ENCODE measurements around the gene BOD1L1.

BOD1L1 gene

DNA sequence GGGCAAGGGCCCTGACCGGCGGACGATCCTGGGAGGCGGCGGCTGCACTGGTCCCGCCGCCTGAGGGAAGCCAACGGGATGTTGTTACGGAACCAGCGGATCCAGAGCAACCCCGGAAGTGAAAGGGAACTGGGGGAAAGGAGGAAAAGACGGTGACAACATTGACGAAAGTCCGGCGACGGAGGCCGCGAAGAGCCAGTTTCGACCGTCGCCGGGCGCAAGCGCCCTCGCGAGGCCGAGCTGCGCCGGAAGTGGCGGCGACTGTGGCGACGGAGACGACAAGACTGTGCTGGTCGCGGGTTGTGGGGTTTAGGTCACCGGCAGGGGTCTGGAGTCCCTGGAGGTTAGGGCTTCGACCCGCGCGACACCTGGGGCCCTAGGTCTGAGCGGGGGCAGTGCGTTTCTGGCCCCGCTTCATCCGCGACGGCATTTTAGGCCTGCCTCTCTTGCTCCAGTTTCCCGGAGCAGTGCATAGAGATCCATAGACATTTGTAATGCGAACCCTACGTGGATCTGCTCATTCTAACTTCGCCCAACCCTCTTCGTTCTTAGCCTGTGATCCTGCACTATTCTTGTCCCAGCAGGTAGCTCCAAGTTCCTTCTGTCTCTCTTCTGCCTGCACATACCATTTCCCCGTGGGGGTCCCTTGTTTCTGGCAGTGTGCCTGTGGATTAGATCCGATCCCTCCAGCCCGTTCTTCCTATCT, at the start of gene BOD1L1:
BOD1L1 (minus strand) TSS at position 120 of the 706 bp plus-strand sequence. CDS start 138 bp downstream, outside the sequence.
- peak; percentile 81 for DNase-seq

DNA sequence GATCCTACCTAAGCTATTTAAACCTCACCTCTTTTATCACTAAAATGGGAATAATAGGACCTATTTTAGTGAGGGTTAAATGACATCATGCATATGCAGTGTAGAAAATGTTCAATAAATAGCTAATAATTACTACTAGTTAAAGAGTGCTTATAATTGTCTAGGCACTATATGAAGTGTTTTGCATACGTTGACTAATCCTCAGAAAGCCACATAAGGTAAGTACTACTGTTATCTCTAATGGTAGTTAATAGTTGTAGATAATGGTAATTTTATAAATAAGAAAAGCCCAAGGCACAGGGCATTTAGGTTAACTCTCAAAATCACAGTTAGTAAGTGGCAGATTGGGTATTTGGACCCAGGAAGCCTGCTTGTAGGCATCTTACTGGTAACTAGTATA, 47.4 kb upstream of the BOD1L1 start:
- no peak for DNase-seq

DNA sequence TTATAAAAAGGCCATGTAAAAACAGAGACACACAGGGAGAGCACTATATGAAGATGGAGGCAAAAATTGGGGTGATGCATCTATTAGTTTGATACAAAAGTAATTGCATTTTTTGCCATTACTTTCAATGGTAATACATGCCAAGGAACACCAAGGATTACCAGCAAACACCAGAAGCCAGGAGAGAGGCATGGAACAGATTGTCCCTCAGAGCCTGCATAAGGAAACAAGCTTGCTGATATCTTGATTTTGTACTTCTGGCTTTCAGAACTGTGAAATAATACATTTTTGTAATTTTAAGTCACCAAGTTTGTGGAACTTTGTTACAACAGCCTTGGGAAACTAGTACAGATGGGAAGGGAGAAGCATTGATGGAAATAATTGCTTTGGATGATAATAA, 45.6 kb upstream of the BOD1L1 start:
- no peak for DNase-seq

DNA sequence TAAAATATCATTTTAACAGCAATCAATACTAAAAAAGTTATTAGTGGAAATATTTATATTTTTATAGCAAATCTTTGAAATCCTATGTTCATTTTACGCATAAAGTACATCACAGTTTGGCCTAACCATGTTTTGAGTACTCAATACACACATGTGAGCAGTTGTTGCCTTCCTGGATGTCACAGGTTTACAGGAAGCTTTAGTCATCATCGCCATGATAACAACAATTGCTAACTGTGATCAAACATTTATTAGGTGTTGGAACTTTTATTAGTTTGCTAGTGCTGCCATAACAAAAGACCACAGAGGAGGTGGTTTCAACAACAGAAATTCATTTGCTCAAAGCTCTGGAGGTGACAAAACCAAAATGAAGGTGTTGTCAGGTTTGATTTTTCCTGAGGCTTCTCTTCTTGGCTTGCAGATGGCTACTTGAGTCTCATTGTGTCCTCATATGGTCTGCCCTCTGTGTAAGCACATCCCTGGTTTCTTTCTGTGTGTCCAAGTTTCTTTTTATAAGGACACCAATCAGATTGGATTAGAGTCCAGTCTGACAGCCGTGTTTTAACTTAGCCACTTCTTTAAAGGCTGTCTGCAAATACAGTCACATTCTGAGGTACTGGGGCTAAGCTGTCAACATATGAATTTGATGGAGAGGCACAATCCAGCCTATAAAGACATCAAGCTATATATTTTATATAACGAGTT, 43.1 kb upstream of the BOD1L1 start:
- no peak for DNase-seq

DNA sequence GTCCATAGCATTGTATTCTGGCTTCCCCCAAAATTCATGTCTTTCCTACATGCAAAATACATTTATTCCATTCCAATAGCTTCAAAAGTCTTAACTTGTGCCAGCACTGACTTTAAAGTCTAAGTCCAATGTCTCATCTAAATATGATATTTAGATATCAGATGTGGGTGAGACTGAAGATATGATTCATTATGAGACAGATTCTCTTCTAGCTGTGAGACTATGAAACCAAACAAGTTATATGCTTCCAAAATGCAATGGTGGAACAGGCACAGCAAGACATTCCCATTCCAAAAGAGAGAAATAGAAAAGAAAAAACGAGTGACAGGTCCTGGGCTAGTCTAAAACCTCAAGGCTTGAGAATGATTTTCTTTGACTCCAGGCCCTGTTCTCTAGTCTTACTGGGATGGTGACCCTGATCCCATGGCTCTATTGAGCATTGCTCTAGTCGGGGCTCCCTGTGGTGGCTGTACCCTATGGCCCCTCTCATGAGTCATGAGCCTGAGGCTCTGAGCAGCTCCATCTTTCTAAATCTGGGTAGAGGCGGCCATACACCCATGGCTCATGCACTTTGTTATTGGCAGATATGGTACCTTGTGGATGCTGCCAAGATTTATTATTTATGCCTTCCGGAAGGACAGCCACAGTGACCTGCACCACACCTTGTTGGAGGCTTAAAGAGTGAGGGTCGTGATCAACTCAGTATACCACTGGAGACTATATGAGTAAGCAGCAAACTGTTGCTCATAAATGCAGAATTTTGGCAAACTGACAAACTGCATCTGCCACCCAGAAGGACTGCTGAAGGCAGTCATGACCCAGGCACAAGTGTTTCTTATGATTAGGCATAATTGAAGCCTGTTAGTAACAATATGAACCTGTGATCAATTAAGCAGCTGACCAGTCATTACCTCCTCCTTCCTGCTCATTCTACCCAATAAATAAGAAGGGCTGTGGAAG, 38.5 kb upstream of the BOD1L1 start:
- DNase-seq, result no peak

DNA sequence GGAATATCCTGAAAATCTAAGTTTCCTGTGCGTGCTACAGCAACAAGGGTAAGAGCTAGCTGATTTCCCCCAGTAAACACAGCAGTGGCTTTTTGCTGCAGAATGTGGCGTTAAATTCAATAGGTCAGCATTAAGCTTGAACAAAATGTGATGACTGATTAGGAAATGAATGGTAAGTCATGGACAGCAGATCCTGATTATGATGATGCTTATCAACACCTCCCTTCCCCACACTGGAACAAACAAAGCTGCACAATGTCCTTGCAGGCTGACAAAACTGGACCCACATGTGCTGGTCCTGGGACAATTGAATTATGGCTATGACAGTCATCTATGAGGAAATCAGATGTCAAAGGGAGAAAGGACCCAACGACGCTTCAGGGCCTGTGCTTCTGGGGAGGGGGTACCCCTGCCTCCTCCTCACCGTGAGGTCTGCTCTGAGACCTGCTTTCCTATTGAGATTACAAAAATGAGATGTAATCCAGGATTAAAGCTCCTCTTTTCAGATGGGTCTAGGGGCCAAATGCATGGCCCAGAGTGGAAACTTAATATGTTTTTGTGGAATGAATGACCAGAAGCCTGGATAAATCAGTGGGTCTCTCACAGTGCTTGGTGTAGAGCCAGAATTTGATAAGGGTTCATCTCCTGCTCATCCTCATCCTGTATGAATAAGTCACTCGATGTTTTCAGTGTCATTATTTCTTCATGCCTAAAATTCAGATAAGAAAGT, 32.0 kb upstream of the BOD1L1 start:
- no peak for DNase-seq

DNA sequence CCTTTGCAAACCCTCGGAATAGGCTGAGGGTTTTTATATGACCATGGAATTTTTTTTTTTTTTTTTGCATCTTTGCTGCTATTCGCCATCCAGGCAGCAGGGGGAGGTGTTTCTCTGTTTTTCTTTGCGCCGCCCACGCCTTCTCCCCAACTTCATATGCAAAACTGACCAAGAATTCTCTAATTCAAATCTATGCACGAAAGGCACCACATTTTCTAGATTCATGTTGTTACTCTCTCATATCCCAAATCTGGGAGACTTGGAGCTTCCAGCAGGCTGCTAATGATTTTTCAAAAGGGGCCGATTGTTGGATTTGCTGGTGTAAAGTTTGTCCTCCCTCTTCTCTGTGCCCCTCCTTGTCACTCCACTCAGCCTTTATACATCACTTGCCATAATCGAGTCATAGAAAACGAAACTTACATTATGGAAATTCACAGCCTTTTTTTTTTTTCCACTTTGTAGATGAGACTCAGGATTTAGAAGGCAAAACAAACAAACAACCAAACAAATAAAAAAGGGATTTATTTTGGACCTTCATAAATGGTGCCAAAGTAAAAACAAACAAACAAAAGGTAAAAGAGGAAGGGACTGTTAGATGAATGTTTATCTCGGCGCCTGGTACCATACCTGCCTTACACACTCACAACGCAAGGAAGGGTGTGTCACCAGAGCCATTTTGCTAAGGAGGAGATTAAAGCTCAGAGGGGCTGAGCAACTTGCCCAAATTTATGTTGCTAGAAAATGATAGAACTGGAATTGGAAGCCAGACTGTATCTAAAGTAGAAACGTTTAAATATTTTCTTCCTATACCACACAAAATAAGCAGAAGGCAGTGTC, 29.3 kb upstream of the BOD1L1 start:
- DNase-seq, result peak; percentile 65

DNA sequence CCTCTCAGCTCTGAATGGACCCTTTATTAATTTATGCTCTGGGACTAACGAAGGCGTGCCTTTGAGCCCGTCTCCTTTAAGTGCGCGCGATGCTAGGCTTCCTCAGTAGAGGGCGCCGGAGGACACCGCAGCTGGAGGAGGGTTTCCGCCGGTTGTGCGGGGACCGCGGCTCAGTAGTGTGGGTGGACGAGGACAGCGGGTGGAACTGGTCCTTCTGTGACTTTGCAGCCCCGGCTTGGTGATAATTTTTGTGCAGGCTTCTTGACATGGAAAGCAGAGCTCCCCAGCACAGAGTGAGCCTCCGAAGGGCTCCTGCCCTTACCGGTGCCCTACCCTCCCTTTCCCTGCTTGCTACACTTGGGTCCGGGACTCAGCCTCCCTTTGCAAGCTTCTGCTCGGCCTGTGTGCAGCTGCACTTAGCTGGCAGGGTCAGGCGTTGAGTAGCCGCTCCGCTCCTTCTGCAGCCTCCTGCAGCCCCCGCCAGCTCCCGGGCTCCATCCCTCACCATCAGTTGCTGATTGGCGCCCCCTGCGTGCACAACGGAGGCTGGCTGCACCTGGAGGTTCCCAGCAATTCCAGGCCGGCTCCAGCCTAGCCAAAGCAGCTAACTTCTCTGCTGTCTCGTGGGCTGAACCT, 26.8 kb upstream of the BOD1L1 start:
- peak; percentile 81 for DNase-seq

DNA sequence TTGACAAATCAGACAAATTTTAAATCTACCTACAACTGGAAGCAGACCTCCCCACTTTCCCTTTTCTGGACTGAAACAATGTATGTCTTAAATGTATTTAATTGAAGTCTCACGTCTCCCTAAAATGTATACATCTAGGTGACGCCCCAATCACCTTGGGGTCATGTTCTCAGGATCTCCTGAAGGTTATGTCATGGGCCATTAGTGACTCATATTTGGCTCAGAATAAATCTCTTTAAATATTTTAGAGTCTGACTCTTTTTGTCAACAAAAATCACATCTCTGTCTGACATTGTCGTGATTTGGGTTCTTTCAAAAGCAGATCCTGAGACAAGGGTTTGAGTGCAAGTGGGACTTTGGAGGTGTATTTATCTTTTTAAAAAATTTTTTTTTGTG, 26.2 kb upstream of the BOD1L1 start:
- DNase-seq, result no peak

DNA sequence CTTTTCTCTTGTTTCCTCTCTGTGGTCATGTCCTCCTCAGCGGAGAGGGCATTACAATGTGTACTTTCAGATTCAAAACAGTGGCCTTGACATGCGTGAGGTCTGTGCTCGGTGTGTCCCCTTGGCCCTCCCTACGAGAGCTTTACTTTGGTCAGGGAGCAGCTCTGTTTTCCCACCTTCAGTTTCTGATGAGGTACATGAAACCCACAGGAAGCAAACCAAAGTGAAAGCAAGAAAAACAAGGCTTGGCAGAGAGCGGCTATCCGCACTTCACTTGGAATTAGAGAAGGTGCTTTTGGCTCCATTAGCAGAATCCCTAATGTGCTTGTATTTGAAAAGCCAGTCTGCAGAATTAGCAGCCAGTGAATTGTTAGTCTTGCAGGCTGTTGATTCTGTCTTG, 19.5 kb upstream of the BOD1L1 start:
- no peak for DNase-seq

DNA sequence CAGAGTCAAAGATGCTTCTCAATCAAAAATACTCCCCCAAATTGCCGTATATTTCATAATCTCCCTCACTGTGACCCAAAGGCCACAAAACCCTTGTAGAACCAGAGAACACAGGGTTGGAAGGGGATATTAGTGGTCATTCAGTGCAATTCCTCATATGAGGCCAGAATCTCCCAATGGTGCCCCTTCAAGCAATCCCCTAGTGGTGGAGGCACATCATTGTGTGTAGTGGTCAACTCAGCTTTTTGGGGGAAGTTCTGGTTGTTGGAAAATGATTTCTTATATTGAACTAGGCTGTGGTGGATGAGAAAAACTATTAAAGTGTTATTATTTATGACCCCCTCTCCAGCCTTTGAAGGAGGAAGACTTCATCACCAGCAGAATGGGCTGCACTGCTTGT, 17.6 kb upstream of the BOD1L1 start:
- DNase-seq, result no peak

DNA sequence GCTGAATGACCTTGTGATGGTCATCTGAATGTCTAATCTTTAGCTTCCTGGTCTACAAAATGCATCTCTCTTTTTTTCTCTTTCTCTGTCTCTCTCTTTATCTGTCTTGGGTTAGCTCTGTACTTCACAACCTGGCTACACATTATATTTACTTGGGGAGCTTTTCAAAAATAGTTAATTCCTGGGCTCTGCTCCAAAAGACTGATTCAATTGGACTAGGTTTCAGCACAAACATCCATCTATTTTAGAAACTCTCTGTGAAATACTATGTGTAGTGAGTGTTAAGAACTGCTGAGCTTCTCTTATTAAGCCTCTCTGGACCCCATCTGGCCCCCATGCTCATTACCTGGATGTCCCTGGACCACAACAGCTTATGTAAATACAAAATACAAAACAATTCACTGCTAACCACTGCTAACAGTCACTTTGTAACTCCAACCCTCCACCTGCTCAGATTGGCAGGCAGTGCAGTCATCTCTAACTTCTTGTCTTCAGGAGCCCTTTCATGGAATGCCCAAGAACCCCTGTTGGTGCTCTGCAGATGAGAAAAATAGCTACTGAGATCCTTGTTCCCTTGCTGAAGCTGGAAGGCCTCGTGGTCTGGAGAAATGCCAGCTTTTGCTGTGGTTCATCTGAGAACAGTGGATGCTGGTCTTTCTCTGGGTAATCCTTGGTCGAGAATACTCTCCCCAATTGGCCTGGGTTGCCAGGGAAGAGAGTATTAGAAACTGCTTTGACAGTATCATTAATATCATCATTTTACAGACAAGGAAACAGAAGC, 14.8 kb upstream of the BOD1L1 start:
- no peak for DNase-seq

DNA sequence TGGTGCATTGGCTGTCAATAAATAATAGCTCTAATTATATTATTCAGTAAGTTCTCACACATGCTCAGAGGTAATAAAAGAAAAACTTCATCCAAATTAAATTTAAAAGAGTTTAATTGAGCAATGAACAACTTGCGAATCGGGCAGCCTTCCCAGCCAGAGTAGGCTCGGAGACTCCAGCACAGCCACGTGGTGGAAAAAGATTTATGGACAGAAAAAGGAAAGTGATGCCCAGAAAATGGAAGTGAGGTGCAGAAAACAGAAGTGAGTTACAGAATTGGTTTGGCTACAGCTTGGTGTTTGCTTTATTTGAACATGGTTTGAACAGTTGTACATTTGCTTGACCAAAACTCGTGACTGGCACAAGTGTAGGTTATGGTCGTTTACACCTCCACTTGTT, 13.6 kb upstream of the BOD1L1 start:
- no peak for DNase-seq

DNA sequence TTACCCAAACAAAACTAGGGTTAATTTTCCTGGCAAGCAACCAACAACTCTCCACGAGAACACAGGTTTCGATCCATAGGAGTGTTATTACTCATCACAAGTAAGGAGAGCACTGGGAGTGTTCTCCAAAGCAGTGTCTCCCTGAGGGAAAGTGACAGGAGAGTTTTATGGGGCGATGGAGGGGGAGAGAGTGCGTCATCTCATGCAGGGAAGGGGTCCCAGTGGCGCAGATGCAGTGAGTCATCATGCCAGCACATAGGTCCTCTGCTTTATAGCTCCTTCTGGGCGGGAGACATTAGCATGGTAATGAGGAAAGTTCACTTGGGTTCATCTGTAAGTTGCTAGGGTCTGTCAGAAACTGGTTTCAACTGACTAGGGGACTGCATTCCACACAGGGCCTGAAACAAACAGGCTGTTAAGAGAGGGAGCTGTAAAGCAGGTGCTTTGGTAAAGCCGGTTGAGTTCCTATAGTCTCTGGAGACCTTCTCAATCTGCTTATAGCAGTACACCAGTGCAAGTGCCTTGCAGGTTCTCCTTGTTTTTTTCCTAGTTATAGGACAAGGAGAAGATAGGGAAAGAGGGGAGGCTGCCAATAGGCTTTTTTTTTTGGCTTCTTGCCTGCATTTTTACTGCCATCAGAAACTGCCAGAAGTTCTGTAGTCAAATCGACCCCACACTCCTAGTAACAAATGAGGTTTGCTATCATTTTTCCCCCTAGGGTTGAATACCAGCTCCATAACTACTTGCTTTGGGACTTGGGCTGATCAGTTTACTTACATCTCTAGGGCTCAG, 12.8 kb upstream of the BOD1L1 start:
- no peak for DNase-seq

DNA sequence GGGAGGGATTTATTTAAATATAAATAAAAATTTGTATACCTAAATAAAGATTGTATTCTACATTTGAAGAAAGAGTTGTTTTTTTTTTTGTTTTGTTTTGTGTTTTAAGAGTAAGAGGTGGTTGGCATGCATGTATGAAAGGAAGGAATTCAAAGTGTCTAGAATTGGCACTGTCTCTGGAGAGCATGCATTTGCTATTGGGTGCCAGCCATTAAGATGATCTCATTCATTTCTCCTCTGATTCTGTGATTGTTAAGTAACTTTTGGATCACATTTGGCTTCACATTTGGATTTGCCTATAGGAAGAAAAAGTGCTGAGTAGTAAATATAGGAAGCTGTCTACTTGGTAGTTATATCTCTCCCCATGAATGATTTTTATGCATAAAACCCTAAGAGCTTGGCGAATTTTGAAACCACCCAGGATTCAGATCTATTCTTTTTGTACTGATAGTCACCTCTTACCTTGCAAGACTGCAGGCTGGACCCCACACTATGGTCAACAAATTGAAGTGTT, 7.8 kb upstream of the BOD1L1 start:
- no peak for DNase-seq

DNA sequence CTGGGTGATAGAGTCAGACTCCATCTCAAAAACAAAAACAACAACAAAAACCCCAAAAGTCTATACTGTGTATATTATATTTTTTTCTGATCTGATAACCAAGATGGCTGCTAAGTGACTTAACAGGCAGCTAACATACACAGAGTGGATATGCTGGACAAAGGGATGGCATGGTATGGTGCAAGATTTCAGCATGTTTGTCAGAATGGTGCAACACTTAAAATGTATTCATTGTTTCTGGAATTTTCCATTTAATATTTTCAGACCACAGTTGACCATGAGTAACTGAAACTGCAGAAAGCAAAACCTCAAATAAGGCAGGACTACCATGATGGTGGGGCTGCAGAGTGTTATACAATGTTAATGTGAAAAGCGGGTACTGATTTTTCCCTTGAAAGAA, 6.1 kb upstream of the BOD1L1 start:
- DNase-seq, result no peak

DNA sequence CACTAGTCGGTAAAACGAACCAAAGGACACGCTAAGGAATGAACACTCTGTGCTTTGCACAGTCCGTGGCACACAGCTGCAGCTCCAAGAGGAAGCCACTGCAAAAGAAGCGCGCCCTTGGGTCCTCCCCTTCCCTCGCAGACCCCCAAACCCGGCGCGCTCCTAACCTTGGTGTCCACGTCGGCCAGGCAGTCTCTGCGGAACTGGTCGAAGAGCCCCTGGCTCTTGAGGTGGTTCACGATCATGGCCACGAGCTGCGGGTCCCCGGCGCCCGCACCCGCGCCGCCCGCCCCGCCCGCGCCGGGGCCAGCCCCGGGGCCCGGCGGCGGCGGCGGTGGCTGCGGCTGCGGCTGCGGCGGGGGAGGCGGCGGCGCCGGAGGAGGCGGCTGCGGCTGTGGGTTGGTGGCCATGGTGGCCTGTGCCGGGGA, 333 bp downstream of the BOD1L1 start:
- no peak for DNase-seq

DNA sequence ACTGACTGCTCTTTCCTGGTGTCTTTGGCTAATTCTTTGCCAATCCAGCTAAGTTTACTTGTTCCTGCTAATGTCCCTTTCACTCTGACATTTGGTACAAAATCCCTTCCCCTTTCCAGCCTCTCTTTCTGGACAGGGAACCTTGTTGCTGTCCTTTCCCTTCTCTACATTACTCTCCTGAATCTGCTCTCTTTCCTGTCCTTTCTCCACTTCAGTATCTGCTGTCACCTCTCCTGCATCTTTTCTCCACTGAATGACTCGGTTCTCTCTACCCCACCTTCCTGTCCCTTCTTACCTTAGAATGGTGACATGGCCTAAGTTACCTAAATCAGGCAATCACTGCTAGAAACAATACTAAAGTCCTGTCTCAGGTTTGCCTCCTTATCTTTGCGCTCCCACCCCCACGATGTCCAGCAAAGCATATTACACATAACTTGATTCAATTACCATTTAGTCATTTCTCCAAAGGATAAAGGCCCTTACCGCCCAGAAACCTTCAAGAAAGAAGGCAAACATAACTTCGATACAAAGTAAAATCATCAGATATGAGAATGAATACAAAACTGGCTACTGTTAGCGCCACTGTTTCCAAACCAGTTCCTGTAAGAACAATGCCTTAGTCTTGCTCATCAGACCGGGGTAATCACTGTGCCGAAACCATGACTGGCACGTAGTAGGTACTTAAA, 890 bp downstream of the BOD1L1 start:
- no peak for DNase-seq

Data from activated T-cell treated with anti-CD3 and anti-CD28 coated beads, Interleukin-2, amount 50 U/mL, for 1 hour (primary cell).